ENCODE measurements around the gene ITGB2.

- TF ChIP-seq CTCF (IDR thresholded peaks at IDR 0.05) (no peak), POLR2A (IDR thresholded peaks at IDR 0.05) (no peak)
Observed at GRCh38 chr21:44876849-44877575, 43.7 kb downstream of the ITGB2 start.
